ENCODE results near the gene TBL1XR1. TPM values are rescaled to one million over a fixed set of nuclear protein-coding genes. Genes with fewer than 3 reads are reported as not detected.
"Not testable (repeated sequence)": the region's sequence is repeated elsewhere in the genome, so short reads cannot be mapped to it uniquely, and the experiment has no call there.

Gene TBL1XR1
- polyA plus RNA-seq, 1 donor: 181 TPM

- DNase-seq: no peak
Observed at GRCh38 chr3:177186306-177186705, 11.0 kb downstream of the TBL1XR1 start.

GRCh38 chr3:177185035-177185574 is 12.2 kb downstream of the TBL1XR1 start:
- no peak for DNase-seq

- DNase-seq: not testable (repeated sequence)
Observed at GRCh38 chr3:177184602-177185001, 12.7 kb downstream of the TBL1XR1 start.

- DNase-seq: no peak
Observed at GRCh38 chr3:177182352-177182751, 14.9 kb downstream of the TBL1XR1 start.

- no peak for DNase-seq
Observed at GRCh38 chr3:177181418-177181817, 15.9 kb downstream of the TBL1XR1 start.

- no peak for DNase-seq
Observed at GRCh38 chr3:177180506-177180905, 16.8 kb downstream of the TBL1XR1 start.

GRCh38 chr3:177179281-177180067 is 17.8 kb downstream of the TBL1XR1 start:
- DNase-seq: no peak

GRCh38 chr3:177177749-177178221 is 19.5 kb downstream of the TBL1XR1 start:
- DNase-seq: no peak

- DNase-seq: no peak
Observed at GRCh38 chr3:177174607-177175170, 22.6 kb downstream of the TBL1XR1 start.

GRCh38 chr3:177169936-177170722 is 27.2 kb downstream of the TBL1XR1 start:
- DNase-seq: no peak

- no peak for DNase-seq
Observed at GRCh38 chr3:177168431-177168830, 28.9 kb downstream of the TBL1XR1 start.

- no peak for DNase-seq
Observed at GRCh38 chr3:177162742-177163141, 34.5 kb downstream of the TBL1XR1 start.

- not testable (repeated sequence) for DNase-seq
Observed at GRCh38 chr3:177161603-177162002, 35.7 kb downstream of the TBL1XR1 start.

- no peak for DNase-seq
Observed at GRCh38 chr3:177158461-177158860, 38.8 kb downstream of the TBL1XR1 start.

- no peak for DNase-seq
Observed at GRCh38 chr3:177157492-177157891, 39.8 kb downstream of the TBL1XR1 start.

- no peak for DNase-seq
Observed at GRCh38 chr3:177154733-177155132, 42.5 kb downstream of the TBL1XR1 start.

- no peak for DNase-seq
Observed at GRCh38 chr3:177150970-177151627, 46.2 kb downstream of the TBL1XR1 start.

- no peak for DNase-seq
Observed at GRCh38 chr3:177150218-177150916, 46.9 kb downstream of the TBL1XR1 start.

GRCh38 chr3:177149106-177149505 is 48.2 kb downstream of the TBL1XR1 start:
- no peak for DNase-seq

GRCh38 chr3:177147790-177148189 is 49.5 kb downstream of the TBL1XR1 start:
- no peak for DNase-seq

GRCh38 chr3:177146646-177147045 is 50.6 kb downstream of the TBL1XR1 start:
- no peak for DNase-seq

Data from left kidney (tissue), 2 donors.